CD4-positive, CD25-positive, alpha-beta regulatory T cell (primary cell): ENCODE results near the gene BLMH. TPM values are rescaled to one million over a fixed set of nuclear protein-coding genes. Genes with fewer than 3 reads are reported as not detected.

Source experiments
- ATAC-seq, 2 donors: fragments of 150-1000 bp; cut with Tn5 transposase; one replicate each; pipeline ENCODE4 v1.10.0; 2021; ENCODE audit warnings: low read depth in 2 of 2, moderate number of reproducible peaks in 2 of 2, moderate library complexity in 1 of 2
- DNase-seq, 3 donors: peaks; one replicate each; pipeline versions ENCODE4 v3.0.0 to v3.0.0-alpha.2; 2012 to 2022; ENCODE audit warnings: mixed read lengths in 1 of 3
- H3K27ac ChIP-seq: one replicate; pipeline ENCODE4 v1.7.0; 2013; ENCODE audit warnings: mild to moderate bottlenecking, low read length; ENCODE audit not compliant: insufficient read depth, poor library complexity, severe bottlenecking
- H3K27me3 ChIP-seq: one replicate; pipeline ENCODE4 v1.7.0; 2013; ENCODE audit warnings: low read length; ENCODE audit not compliant: control insufficient read depth, insufficient read depth
- H3K36me3 ChIP-seq: one replicate; pipeline ENCODE4 v1.7.0; 2013; ENCODE audit warnings: mild to moderate bottlenecking, low read length, moderate library complexity; ENCODE audit not compliant: control insufficient read depth, insufficient read depth
- H3K4me1 ChIP-seq: 2 replicates; pipeline ENCODE4 v1.7.0; 2013; ENCODE audit warnings: mild to moderate bottlenecking, low read length; ENCODE audit not compliant: insufficient read depth, control insufficient read depth, poor library complexity, severe bottlenecking
- H3K4me3 ChIP-seq: one replicate; pipeline ENCODE4 v1.7.0; 2013; ENCODE audit warnings: low read depth, mild to moderate bottlenecking, low read length, moderate library complexity
- H3K9me3 ChIP-seq, 2 experiments: 1 replicate in 1 of 2; 2 replicates in 1 of 2; pipeline ENCODE4 v1.7.0; 2013; ENCODE audit warnings: low read length in 2 of 2, mild to moderate bottlenecking in 1 of 2, moderate library complexity in 1 of 2; ENCODE audit not compliant: control insufficient read depth in 2 of 2
- H3K27ac Mint-ChIP-seq, 3 donors: one replicate each; pipeline ENCODE4 v1.8.0; 2020 to 2022; ENCODE audit warnings: mild to moderate bottlenecking in 3 of 3, mixed read lengths in 3 of 3, moderate library complexity in 2 of 3
- H3K27me3 Mint-ChIP-seq: one replicate; pipeline ENCODE4 v1.8.0; 2022; ENCODE audit warnings: mild to moderate bottlenecking, mixed read lengths
- H3K36me3 Mint-ChIP-seq: one replicate; pipeline ENCODE4 v1.8.0; 2020; ENCODE audit warnings: mixed read lengths
- H3K4me1 Mint-ChIP-seq, 4 donors: one replicate each; pipeline ENCODE4 v1.8.0; 2020 to 2022; ENCODE audit warnings: mixed read lengths in 4 of 4, mild to moderate bottlenecking in 1 of 4
- H3K4me3 Mint-ChIP-seq, 4 donors: one replicate each; pipeline ENCODE4 v1.8.0; 2020 to 2022; ENCODE audit warnings: mild to moderate bottlenecking in 4 of 4, mixed read lengths in 4 of 4, moderate library complexity in 3 of 4
- H3K9me3 Mint-ChIP-seq, 7 donors: one replicate each; pipeline ENCODE4 v1.8.0; 2020 to 2022; ENCODE audit warnings: mixed read lengths in 7 of 7, mild to moderate bottlenecking in 3 of 7, moderate library complexity in 2 of 7
- polyA plus RNA-seq, 4 donors: library from polyadenylated mRNA; unstranded; fragments of 300-500 nt; fragmentation: Illumina TruSeq; gene quantifications; one replicate each; pipeline ENCODE4 v1.2.3, GENCODE V29; 2021
- total RNA-seq: library from RNA; stranded (reverse); gene quantifications from one replicate; pipeline ENCODE4 v1.2.3, GENCODE V29; 2022

BLMH gene
- total and polyA plus RNA-seq, 5 donors from 2014 or later = 16.7 to 30.0 (median 19.5) TPM

GRCh38 chr17:30304778-30305177, 13.0 kb upstream of the BLMH start:
- H3K27me3 ChIP-seq = no peaks in the 10 kb centered on the region
- no peak overlapping the region for H3K27ac ChIP-seq
- DNase-seq (no peak), ATAC-seq (no peak)
- Mint-ChIP-seq H3K4me3 (no peak overlapping the region), H3K36me3 (no peaks in the 10 kb centered on the region), H3K27ac (no peak overlapping the region), H3K27me3 (peaks cover 15% of the 10 kb centered on the region), H3K9me3 (peaks cover 0 to 2% (median 0%) of the 10 kb centered on the region in 7 donors), H3K4me1 (peaks cover 0 to 5% (median 0%) of the 10 kb centered on the region in 4 donors)
- H3K9me3 ChIP-seq = no peaks in the 10 kb centered on the region
- no peaks in the 10 kb centered on the region for H3K36me3 ChIP-seq
- no peak overlapping the region for H3K4me3 ChIP-seq
- H3K4me1 ChIP-seq = no peaks in the 10 kb centered on the region

- ATAC-seq (no peak), DNase-seq (no peak)
- Mint-ChIP-seq H3K4me3 (no peak overlapping the region), H3K4me1 (peaks cover 0 to 6% (median 0%) of the 10 kb centered on the region in 4 donors), H3K9me3 (peaks cover 0 to 2% (median 0%) of the 10 kb centered on the region in 7 donors), H3K27ac (no peak overlapping the region), H3K36me3 (no peaks in the 10 kb centered on the region), H3K27me3 (peaks cover 14% of the 10 kb centered on the region)
- Histone ChIP-seq H3K9me3 (no peaks in the 10 kb centered on the region), H3K4me1 (no peaks in the 10 kb centered on the region), H3K27ac (no peak overlapping the region), H3K27me3 (no peaks in the 10 kb centered on the region), H3K4me3 (no peak overlapping the region), H3K36me3 (no peaks in the 10 kb centered on the region)
These were observed 10.5 kb upstream of the BLMH start for GRCh38 chr17:30302241-30302640.

GRCh38 chr17:30300818-30301217, 9.1 kb upstream of the BLMH start:
- peaks cover 8% of the 10 kb centered on the region for H3K27me3 Mint-ChIP-seq
- H3K9me3 Mint-ChIP-seq = no peaks in the 10 kb centered on the region
- peaks cover 0 to 6% (median 0%) of the 10 kb centered on the region in 4 donors for H3K4me1 Mint-ChIP-seq
- no peaks in the 10 kb centered on the region for H3K36me3 Mint-ChIP-seq
- no peak overlapping the region for H3K27ac Mint-ChIP-seq
- Histone ChIP-seq H3K27ac (no peak overlapping the region), H3K4me3 (no peak overlapping the region), H3K27me3 (no peaks in the 10 kb centered on the region), H3K36me3 (no peaks in the 10 kb centered on the region), H3K9me3 (no peaks in the 10 kb centered on the region), H3K4me1 (no peaks in the 10 kb centered on the region)
- DNase-seq (no peak), ATAC-seq (no peak)
- H3K4me3 Mint-ChIP-seq = no peak overlapping the region

GRCh38 chr17:30299000-30299399, 7.3 kb upstream of the BLMH start:
- Mint-ChIP-seq H3K27ac (no peak overlapping the region), H3K36me3 (no peaks in the 10 kb centered on the region), H3K4me1 (peaks cover 0 to 6% (median 0%) of the 10 kb centered on the region in 4 donors), H3K27me3 (peaks cover 4% of the 10 kb centered on the region), H3K4me3 (peak overlapping the region in 1 of 4 donors; percentile 23), H3K9me3 (no peaks in the 10 kb centered on the region)
- Histone ChIP-seq H3K9me3 (no peaks in the 10 kb centered on the region), H3K27me3 (no peaks in the 10 kb centered on the region), H3K27ac (no peak overlapping the region), H3K4me3 (no peak overlapping the region), H3K36me3 (no peaks in the 10 kb centered on the region), H3K4me1 (no peaks in the 10 kb centered on the region)
- ATAC-seq = no peak
- no peak for DNase-seq

- Histone ChIP-seq H3K4me3 (no peak overlapping the region), H3K36me3 (no peaks in the 10 kb centered on the region), H3K27ac (no peak overlapping the region), H3K4me1 (no peaks in the 10 kb centered on the region), H3K27me3 (no peaks in the 10 kb centered on the region), H3K9me3 (no peaks in the 10 kb centered on the region)
- ATAC-seq (no peak), DNase-seq (no peak)
- Mint-ChIP-seq H3K36me3 (no peaks in the 10 kb centered on the region), H3K27ac (no peak overlapping the region), H3K9me3 (no peaks in the 10 kb centered on the region), H3K4me1 (peaks cover 0 to 6% (median 0%) of the 10 kb centered on the region in 4 donors), H3K27me3 (peaks cover 4% of the 10 kb centered on the region), H3K4me3 (no peak overlapping the region)
These were observed 6.0 kb upstream of the BLMH start for GRCh38 chr17:30297715-30298114.

GRCh38 chr17:30296499-30297080, 4.8 kb upstream of the BLMH start:
- Mint-ChIP-seq H3K4me3 (no peak overlapping the region), H3K27me3 (peaks cover 4% of the 10 kb centered on the region), H3K9me3 (no peaks in the 10 kb centered on the region), H3K36me3 (no peaks in the 10 kb centered on the region), H3K27ac (no peak overlapping the region), H3K4me1 (peaks cover 0 to 6% (median 1%) of the 10 kb centered on the region in 4 donors)
- Histone ChIP-seq H3K4me1 (peaks cover 7% of the 10 kb centered on the region), H3K27ac (no peak overlapping the region), H3K4me3 (no peak overlapping the region), H3K9me3 (no peaks in the 10 kb centered on the region), H3K27me3 (no peaks in the 10 kb centered on the region), H3K36me3 (no peaks in the 10 kb centered on the region)
- ATAC-seq (no peak), DNase-seq (no peak)

GRCh38 chr17:30292286-30292858, 628 bp upstream of the BLMH start:
- Histone ChIP-seq H3K9me3 (no peaks in the 10 kb centered on the region), H3K36me3 (peaks cover 8% of the 10 kb centered on the region), H3K4me1 (peaks cover 23% of the 10 kb centered on the region), H3K4me3 (peak overlapping the region; percentile 77), H3K27me3 (no peaks in the 10 kb centered on the region), H3K27ac (no peak overlapping the region)
- Mint-ChIP-seq H3K27ac (peak overlapping the region in 2 of 3 donors; percentile 55 to 83), H3K9me3 (no peaks in the 10 kb centered on the region), H3K27me3 (no peaks in the 10 kb centered on the region), H3K4me1 (peaks cover 0 to 22% (median 17%) of the 10 kb centered on the region in 4 donors), H3K36me3 (peaks cover 4% of the 10 kb centered on the region), H3K4me3 (no peak overlapping the region)
- ATAC-seq (no peak), DNase-seq (no peak)
